T-helper 1 cell treated with Interleukin-12 subunit alpha and Interleukin-12 subunit beta and Interleukin-4 antibody, amounts not matched to agents 30 ng/mL and 1 ng/mL, for 36 hours (primary cell): ENCODE results near the gene MAP4K1. TPM values are rescaled to one million over a fixed set of nuclear protein-coding genes. Genes with fewer than 3 reads are reported as not detected.

ENCODE experiments used
- intact Hi-C: fragments of 100-400 bp; cut with micrococcal nuclease; formaldehyde crosslinking; loops from one replicate; pipeline ENCODE4 v1.15.1; 2024
- total RNA-seq: library from RNA; stranded (reverse); gene quantifications from 2 replicates; pipeline ENCODE4 v1.2.3, GENCODE V29; 2022

The MAP4K1 gene
- total RNA-seq, 1 donor from 2014 or later: 314 TPM

- intact Hi-C loops: no loop called here
These were observed 68.7 kb downstream of the MAP4K1 start for GRCh38 chr19:38549061-38549460.

GRCh38 chr19:38547421-38547820, 70.3 kb downstream of the MAP4K1 start:
- intact Hi-C loops: no loop called here

- intact Hi-C loops: no loop called here
These were observed 72.2 kb downstream of the MAP4K1 start for GRCh38 chr19:38545596-38545995.

DNA sequence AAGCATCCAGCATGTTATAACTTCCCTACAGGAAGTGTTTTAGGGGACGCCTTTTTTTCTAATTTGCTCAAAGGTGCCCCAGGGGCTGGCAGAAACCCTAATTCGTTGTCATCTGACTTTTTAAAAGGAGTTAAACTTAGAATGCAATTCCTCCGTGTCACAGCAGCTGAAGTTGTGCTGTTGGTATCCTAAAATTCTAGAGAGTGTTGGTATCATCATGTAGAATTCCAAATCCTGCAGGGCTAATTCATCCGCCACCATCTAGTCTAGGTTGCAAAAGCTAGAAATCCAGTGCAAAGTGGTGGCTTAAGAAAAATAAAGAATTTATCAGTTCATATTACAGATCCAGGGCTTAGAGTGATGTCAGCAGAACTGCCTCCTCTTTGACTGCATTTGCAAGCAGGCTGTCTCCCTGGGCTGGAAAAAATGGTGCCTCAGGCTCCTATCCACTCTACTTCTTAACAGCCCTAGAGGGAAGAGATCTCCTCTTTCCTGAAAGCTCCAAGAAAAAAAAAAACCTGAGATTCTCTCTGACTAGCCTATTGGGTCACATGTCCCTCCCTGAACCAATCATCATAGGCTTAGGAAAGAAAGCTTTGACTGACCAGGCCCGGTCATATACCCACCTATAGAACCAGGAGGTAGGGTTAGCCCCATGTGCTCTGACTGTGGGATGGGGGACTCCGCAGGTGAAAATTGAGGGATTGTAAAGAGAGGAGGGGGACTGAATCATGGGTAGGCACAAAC, 73.0 kb downstream of the MAP4K1 start:
- intact Hi-C loops: loop anchor here (1.0 kb wide), 8 partner anchors 15 to 408 kb away; partner anchors contain the start of genes FAM98C, MAP4K1, MRPS12 and SARS2

DNA sequence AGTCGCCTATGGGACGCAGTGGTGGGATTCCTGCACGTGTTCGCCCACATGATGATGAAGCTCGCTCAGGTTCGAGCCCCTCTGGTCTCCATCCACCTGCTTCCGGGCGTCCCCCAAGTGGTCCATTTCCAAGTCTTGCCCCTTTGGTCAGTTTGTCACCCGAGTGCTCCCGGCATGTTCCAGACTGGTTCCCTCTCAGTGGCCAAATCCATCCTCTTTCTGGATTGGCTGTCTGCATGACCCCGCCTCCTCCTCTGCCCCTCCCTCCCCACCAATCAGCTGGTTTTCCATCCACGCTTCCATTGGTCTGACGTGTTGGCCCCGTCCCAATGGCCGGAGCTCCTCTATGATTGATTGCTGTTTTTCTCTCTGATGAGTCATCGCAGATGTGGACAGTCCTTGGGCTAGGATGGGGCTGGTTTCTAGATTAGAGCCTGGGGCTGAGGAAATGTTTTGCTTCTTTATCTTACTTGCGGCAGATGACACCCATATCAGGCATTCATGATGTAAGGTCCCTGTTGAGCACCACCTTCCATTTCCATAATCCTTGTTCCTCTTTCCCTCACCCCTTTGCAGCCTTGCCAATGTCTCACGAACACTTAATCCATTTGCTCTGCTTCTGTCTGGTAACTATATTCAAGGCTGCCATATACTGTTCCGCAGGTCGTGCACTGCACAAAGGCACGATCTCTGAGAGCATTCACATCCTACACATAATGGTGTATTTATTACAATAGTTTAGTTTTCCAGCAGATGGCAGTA, 73.8 kb downstream of the MAP4K1 start:
- intact Hi-C loops: loop anchor here (1.0 kb wide), 8 partner anchors 15 to 408 kb away; partner anchors contain the start of genes FAM98C, MAP4K1, MRPS12 and SARS2

DNA sequence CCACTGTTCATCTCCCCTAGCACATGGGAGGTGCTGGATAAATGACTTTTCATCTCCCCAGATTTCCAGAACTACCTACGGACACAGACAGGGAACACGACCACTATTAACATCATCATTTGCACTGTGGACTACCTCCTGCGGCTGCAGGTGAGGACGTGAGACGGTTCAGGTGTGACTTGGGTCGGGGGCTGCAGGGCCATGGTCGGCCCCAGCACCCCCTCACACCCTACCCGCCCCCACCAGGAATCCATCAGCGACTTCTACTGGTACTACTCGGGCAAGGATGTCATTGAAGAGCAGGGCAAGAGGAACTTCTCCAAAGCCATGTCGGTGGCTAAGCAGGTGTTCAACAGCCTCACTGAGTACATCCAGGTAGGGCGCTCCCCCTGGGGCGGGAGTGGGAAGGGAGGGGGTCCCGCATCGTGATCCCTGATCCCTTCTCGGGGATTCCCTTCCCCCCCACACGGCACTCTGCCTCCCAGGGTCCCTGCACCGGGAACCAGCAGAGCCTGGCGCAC, 74.4 kb downstream of the MAP4K1 start:
- intact Hi-C loops: no loop called here

- intact Hi-C loops: no loop called here
These were observed 75.7 kb downstream of the MAP4K1 start for GRCh38 chr19:38542040-38542439.

- intact Hi-C loops: loop anchor here (1.0 kb wide), 1 partner anchor 79 kb away; no protein-coding TSS in a partner anchor
These were observed 78.0 kb downstream of the MAP4K1 start for GRCh38 chr19:38539751-38540150.

- intact Hi-C loops: loop anchor here (1.0 kb wide), 2 partner anchors 24 to 79 kb away; no protein-coding TSS in a partner anchor
These were observed 78.8 kb downstream of the MAP4K1 start for GRCh38 chr19:38538793-38539528.

DNA sequence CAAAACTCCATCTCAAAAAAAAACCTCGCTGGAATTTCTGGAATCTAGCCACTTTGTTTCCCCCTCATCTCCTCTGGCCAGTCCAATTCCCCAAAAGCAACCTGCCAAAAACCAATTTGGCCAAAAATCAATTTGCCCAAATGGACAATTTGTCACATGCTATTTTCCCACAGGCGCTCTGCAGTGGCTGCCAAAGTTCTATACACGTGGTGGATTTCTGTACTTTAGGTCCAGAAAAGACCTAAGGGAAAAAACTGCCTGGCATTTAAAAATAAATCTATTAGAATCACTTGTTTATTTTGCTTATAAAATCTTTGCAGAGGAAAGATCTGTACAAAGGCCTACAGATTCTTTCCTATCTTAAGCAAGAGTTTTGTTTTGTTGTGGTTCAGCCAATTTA, 79.4 kb downstream of the MAP4K1 start:
- intact Hi-C loops: loop anchor here (1.0 kb wide), 1 partner anchor 23 kb away; no protein-coding TSS in a partner anchor

Other genes starting within 250 kb of the MAP4K1 start
- 208 and 214 TPM in 2 replicates for gene PSMD8, start 243.4 kb downstream of the MAP4K1 start, total RNA-seq
- gene GGN, start 229.9 kb downstream of the MAP4K1 start, total RNA-seq: 0.27 TPM in 1 of 2 replicates, not detected in the other
- gene SPRED3, start 229.3 kb downstream of the MAP4K1 start, total RNA-seq: 2.0 and 2.1 TPM in 2 replicates
- gene FAM98C, start 214.9 kb downstream of the MAP4K1 start, total RNA-seq: 33.2 and 35.0 TPM in 2 replicates
- 0.51 and 0.86 TPM in 2 replicates for gene RASGRP4, start 191.7 kb downstream of the MAP4K1 start, total RNA-seq
- 2.3 and 2.9 TPM in 2 replicates for gene RYR1, start 184.3 kb downstream of the MAP4K1 start, total RNA-seq
- gene EIF3K, start 1.2 kb upstream of the MAP4K1 start, total RNA-seq: 313 and 314 TPM in 2 replicates
- gene ACTN4, start 29.7 kb upstream of the MAP4K1 start, total RNA-seq: 435 and 443 TPM in 2 replicates
- gene CAPN12, start 126.5 kb upstream of the MAP4K1 start, total RNA-seq: 4.4 and 4.7 TPM in 2 replicates
- not detected in 2 replicates for gene LGALS7, start 155.6 kb upstream of the MAP4K1 start, total RNA-seq
- gene LGALS7B, start 171.2 kb upstream of the MAP4K1 start, total RNA-seq: not detected in 2 replicates
- 1.6 and 1.8 TPM in 2 replicates for gene LGALS4, start 195.0 kb upstream of the MAP4K1 start, total RNA-seq
- 152 and 154 TPM in 2 replicates for gene ECH1, start 213.8 kb upstream of the MAP4K1 start, total RNA-seq
- gene HNRNPL, start 232.0 kb upstream of the MAP4K1 start, total RNA-seq: 515 and 536 TPM in 2 replicates